CD4-positive, alpha-beta T cell treated with Interleukin-15 for 4 hours (primary cell): Measurements from ENCODE around the gene ESCO1.
"Not testable (repeated sequence)": the region's sequence is repeated elsewhere in the genome, so short reads cannot be mapped to it uniquely, and the experiment has no call there.

ENCODE experiments used
- DNase-seq: peaks from one replicate; pipeline ENCODE4 v3.0.0-alpha.2; 2020; ENCODE audit warnings: low spot score

The ESCO1 gene

DNA sequence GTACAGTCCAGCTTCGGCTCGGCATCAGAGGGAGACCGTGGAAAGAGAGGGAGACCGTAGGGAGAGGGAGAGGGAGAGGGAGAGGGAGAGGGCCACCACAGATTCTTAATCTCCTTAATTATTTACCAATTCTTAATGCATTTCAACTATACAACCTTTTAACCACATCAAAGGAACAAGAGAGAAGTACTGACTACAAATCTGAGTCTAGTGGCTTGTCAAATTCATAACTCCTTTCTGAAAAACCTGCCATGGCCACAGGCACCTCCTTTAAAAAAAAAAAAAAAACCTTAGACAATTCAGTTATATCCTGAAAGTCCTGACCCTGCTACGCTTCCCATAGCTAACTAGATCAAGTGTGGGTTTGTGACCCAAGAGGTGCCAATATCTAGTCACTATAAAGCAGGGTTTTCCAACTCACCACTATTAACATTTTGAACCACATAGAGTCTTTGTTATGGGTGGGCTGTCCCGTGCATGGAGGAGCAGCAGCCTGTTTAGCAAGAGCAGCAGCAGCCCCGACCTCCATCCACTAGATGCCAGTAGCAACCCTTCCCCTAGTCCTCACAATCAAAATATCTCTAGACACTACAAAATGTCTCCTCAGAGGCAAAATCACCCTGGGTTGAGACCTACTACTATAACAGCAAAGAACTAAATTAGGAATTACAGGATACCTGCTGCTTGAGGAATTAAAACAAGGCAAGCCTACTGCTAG is 6.8 kb downstream of the ESCO1 start:
- no peak for DNase-seq

GRCh38 chr18:21592361-21592760 is 8.1 kb downstream of the ESCO1 start:
- not testable (repeated sequence) for DNase-seq

- DNase-seq: no peak
These were observed 16.1 kb downstream of the ESCO1 start for GRCh38 chr18:21584391-21584790.

- DNase-seq: no peak
These were observed 24.8 kb downstream of the ESCO1 start for GRCh38 chr18:21575656-21576055.

GRCh38 chr18:21571772-21572171 is 28.7 kb downstream of the ESCO1 start:
- DNase-seq: no peak

DNA sequence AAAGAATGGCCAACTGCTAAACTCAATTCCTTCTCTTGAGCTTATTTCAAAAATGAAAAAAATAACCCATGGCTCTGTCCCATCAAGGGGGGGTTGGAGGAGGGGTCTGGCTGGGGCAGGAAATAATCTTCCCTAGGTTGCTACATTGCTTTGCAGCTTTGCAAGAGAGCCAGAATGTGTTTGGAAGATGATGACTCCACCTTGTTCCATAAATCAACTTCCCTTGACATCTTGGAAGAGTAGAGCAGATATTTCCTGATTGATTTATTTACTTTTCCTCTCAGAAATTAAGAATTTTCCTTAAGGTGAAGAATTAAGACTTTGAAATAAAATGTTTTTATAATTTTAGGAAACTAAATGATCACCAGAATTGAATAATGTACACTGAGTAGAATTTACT is 41.3 kb downstream of the ESCO1 start:
- no peak for DNase-seq

DNA sequence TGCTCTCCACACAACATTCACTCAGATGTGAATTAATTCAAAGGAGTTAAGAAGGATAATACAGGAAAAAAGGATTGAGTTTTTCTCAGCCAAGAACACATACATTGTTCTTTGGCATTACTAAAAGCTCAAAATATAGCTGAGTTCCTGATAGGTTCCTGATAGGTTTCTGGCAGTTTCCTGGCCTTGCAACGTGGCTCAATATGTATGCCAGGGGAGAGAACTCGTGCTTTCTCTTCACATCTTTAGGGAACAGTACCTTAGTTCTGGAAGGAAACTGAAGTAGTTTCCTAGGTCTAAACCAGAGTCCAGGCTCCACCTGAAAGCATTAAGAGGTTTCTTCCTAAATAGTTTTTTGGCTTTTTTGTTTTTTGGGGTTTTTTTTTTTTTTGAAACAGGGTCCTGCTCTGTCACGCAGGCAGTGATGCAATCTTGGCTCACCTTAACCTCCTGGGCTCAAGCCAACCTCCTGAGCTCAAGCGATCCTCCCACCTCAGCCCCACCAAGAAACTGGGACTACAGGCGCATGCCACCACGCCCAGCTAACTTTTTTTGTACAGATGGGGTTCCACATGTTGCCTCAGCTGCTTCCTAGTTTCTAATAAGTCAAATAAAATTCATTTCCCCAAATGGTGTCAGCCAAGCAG is 42.8 kb downstream of the ESCO1 start:
- no peak for DNase-seq

GRCh38 chr18:21550510-21550970 is 50.0 kb downstream of the ESCO1 start:
- DNase-seq: no peak

DNA sequence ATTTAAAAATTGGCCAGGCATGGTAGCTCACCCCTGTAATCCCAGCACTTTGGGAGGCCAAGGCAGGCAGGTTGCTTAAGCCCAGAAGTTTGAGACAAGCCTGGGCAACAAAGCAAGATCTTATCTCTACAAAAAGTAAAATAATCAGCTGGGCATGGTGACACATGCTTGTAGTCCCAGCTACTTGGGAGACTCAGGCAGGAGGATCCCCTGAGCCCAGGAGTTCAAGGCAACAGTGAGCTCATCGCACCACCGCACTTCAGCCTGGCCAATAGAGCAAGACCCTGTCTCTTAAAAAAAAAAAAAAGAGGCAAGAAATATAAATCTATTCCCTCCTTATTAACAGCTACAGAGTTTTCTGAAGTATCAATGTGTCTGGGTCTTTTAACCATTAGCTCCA is 51.9 kb downstream of the ESCO1 start:
- no peak for DNase-seq

DNA sequence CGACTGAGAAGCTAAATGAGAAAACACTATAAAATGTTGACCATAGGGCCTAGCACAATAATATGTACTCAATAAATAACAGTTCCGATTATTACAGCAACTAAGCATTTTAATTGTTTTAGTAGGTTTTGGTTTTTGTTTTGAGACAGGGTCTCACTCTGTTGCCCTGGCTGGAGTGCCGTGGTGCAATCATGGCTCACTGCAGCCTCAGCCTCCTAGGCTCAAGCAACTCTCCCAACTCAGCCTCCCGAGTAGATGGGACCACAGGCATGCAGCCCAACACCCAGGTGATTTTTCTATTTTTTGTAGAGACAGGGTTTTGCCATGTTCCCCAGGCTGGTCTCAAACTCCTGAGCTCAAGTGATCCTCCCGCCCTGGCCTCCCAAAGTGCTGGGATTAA is 54.1 kb downstream of the ESCO1 start:
- no peak for DNase-seq

DNA sequence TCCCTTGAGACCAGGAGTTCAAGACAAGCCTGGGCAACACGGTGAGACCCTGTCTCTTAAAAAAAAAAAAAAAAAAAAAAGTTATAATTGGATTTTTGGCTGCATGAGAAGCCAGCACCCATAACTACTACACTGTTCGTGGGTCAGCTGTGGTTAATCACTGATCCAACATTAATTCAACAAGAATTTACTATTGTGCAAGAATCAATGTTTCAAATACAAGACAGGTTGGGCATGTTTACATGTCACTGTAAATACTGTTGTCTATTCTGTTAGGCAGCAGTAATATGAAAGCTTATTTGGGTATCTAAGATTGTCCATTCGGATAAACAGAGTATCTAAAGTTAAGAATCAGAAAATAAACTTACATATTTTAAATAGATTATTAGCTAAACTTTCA is 62.3 kb downstream of the ESCO1 start:
- DNase-seq: no peak

GRCh38 chr18:21534327-21534726 is 66.2 kb downstream of the ESCO1 start:
- DNase-seq: no peak

GRCh38 chr18:21526463-21526862 is 74.0 kb downstream of the ESCO1 start:
- no peak for DNase-seq

- DNase-seq: no peak
These were observed 74.6 kb downstream of the ESCO1 start for GRCh38 chr18:21525916-21526315.

- no peak for DNase-seq
These were observed 78.0 kb downstream of the ESCO1 start for GRCh38 chr18:21522530-21522929.

DNA sequence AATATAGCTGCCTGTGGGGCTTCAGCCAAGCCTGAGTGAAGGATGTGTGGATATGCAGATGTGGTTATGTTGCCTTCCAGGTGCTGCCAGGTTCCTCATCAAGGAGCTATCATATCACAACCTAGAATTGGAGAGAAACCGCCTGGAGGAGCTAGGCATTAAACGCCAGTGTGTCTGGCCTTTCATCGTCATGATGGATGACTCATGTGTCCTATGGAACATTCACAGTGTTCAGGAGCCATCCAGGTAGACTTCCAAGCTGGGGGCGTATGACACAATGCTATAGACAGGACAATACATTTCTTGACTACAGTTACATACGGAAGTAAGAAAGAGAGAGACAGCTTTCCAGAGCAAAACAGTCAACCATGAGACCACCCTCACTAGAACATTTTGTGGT is 86.8 kb downstream of the ESCO1 start:
- no peak for DNase-seq

GRCh38 chr18:21513292-21513691 is 87.2 kb downstream of the ESCO1 start:
- DNase-seq: no peak

- DNase-seq: no peak
These were observed 91.4 kb downstream of the ESCO1 start for GRCh38 chr18:21509062-21509461.

DNA sequence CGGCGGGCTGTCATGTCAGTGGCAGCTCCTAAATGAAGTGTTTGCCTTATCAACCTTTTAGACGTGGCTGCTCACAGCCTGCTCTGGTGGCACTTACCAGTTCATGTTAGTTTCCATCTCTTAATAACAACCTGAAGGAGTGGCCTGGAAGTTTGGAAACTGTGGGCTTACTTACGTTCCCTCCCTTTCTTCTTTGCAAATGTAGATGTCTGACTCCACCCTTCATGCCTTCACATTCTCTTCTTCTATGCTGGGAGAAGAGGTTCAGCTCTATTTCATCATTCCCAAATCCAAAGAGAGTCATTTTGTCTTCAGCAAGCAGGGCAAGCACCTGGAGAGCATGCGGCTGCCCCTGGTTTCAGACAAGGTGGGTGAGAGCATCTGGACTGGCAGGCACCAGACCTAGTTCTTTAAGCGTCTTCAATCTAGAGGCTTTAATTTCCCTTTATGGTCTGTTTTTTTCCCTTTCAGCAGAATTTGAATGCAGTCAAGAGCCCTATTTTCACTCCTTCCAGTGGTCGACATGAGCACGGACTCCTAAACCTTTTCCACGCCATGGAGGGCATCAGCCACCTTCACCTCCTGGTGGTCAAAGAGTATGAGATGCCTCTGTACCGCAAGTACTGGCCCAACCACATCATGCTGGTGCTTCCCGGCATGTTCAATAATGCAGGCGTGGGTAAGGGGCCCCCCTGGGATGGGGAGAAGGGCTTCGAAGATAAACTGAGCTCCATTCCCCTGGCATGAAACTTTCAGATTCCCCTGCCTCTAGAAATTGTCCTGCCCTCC is 92.4 kb downstream of the ESCO1 start:
- DNase-seq: no peak

- no peak for DNase-seq
These were observed 97.8 kb downstream of the ESCO1 start for GRCh38 chr18:21502661-21503060.

GRCh38 chr18:21499997-21500396 is 100.5 kb downstream of the ESCO1 start:
- no peak for DNase-seq

GRCh38 chr18:21496277-21496835 is 104.1 kb downstream of the ESCO1 start:
- DNase-seq: no peak

DNA sequence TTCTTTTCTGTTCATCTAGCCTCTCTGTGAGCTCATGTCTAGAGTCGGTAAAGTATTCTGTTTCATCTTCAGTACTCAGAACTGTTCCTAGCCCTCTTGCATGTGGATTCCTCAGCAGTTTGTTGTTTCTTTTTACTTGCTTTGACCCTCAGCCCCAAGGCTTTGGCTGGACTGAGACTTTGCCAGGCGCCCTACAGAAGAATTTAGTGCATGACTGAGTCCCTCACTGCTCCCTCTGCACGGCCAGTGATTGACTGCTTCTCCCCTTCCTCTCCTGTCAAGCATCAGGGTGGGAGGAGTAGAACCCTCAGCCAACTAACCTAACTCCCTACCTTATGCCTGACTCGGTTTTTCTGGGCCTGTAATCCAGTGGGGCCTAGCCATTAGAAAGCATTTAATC is 109.8 kb downstream of the ESCO1 start:
- no peak for DNase-seq
